C4-2B (cell line): Measurements from ENCODE around the gene ATP2B3.

Source experiments
- ZFX ChIP-seq: fragments of 450-650 bp; IDR thresholded peaks from 2 replicates; pipeline ENCODE4 v1.6.1; 2017
- TF ChIP-seq, protein P1 (sequence below): fragments of 450-650 bp; conservative IDR thresholded peaks from 2 replicates; pipeline ENCODE4 v1.5.1; 2017; ENCODE audit warnings: mild to moderate bottlenecking

DNA sequence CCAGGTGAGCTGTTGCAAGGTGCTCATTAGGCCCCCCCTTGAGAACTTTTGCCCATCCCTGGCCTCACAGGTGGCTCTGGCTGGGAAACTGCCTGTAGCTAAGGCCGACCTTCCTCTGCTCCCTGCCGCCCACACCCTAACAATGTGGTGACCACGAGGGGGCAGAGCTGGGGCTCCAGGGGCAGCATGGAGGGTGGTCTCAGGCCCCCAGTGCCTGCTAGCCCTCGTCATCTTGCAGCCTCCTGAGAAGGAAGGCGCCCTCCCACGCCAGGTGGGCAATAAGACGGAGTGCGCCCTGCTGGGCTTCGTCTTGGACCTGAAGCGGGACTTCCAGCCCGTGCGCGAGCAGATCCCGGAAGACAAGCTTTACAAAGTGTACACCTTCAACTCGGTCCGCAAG lies 32.4 kb downstream of the ATP2B3 start:
- TF ChIP-seq, protein P1, sequence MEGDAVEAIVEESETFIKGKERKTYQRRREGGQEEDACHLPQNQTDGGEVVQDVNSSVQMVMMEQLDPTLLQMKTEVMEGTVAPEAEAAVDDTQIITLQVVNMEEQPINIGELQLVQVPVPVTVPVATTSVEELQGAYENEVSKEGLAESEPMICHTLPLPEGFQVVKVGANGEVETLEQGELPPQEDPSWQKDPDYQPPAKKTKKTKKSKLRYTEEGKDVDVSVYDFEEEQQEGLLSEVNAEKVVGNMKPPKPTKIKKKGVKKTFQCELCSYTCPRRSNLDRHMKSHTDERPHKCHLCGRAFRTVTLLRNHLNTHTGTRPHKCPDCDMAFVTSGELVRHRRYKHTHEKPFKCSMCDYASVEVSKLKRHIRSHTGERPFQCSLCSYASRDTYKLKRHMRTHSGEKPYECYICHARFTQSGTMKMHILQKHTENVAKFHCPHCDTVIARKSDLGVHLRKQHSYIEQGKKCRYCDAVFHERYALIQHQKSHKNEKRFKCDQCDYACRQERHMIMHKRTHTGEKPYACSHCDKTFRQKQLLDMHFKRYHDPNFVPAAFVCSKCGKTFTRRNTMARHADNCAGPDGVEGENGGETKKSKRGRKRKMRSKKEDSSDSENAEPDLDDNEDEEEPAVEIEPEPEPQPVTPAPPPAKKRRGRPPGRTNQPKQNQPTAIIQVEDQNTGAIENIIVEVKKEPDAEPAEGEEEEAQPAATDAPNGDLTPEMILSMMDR, result no peak; the same call in 1 of the 2 replicates
- TF ChIP-seq ZFX, result no peak
